Stimulated activated CD8-positive, alpha-beta memory T cell treated with anti-CD3 and anti-CD28 coated beads, Interleukin-2, amount 100 ng/mL, for 1 hour (primary cell): ENCODE measurements around the gene RSPRY1.

Source experiments
- DNase-seq, 2 donors: peaks; one replicate each; pipeline ENCODE4 v3.0.0-alpha.2; 2020; ENCODE audit warnings: low read depth in 2 of 2

The RSPRY1 gene

GRCh38 chr16:57152096-57153093 lies 33.7 kb upstream of the RSPRY1 start:
- no peak for DNase-seq

GRCh38 chr16:57153841-57154240 lies 32.3 kb upstream of the RSPRY1 start:
- no peak for DNase-seq

- no peak for DNase-seq
These were observed 30.3 kb upstream of the RSPRY1 start for GRCh38 chr16:57155702-57156350.

- no peak for DNase-seq
These were observed 29.8 kb upstream of the RSPRY1 start for GRCh38 chr16:57156351-57156703.

- DNase-seq: no peak
These were observed 28.6 kb upstream of the RSPRY1 start for GRCh38 chr16:57157533-57157932.

- no peak for DNase-seq
These were observed 26.7 kb upstream of the RSPRY1 start for GRCh38 chr16:57159447-57159846.

GRCh38 chr16:57163842-57164241 lies 22.3 kb upstream of the RSPRY1 start:
- DNase-seq: no peak

- DNase-seq: no peak
These were observed 20.6 kb upstream of the RSPRY1 start for GRCh38 chr16:57165483-57165882.

GRCh38 chr16:57165938-57166337 lies 20.2 kb upstream of the RSPRY1 start:
- no peak for DNase-seq

GRCh38 chr16:57166451-57166850 lies 19.7 kb upstream of the RSPRY1 start:
- DNase-seq: no peak

- DNase-seq: no peak
These were observed 19.2 kb upstream of the RSPRY1 start for GRCh38 chr16:57166951-57167350.

GRCh38 chr16:57167538-57167937 lies 18.6 kb upstream of the RSPRY1 start:
- DNase-seq: no peak

- DNase-seq: no peak
These were observed 18.2 kb upstream of the RSPRY1 start for GRCh38 chr16:57167953-57168352.

- no peak for DNase-seq
These were observed 16.8 kb upstream of the RSPRY1 start for GRCh38 chr16:57169327-57169726.

- no peak for DNase-seq
These were observed 13.3 kb upstream of the RSPRY1 start for GRCh38 chr16:57172721-57173290.

- no peak for DNase-seq
These were observed 10.2 kb upstream of the RSPRY1 start for GRCh38 chr16:57175896-57176295.

GRCh38 chr16:57178196-57178595 lies 7.9 kb upstream of the RSPRY1 start:
- DNase-seq: no peak

- no peak for DNase-seq
These were observed 7.3 kb upstream of the RSPRY1 start for GRCh38 chr16:57178793-57179212.

- no peak for DNase-seq
These were observed 6.8 kb upstream of the RSPRY1 start for GRCh38 chr16:57179215-57179828.

GRCh38 chr16:57184113-57184512 lies 2.0 kb upstream of the RSPRY1 start:
- DNase-seq: no peak

GRCh38 chr16:57184887-57185445 lies 1.2 kb upstream of the RSPRY1 start:
- no peak for DNase-seq

GRCh38 chr16:57185446-57185944 lies 634 bp upstream of the RSPRY1 start:
- peak in 1 of 2 donors; percentile 13 for DNase-seq
